K562 (cell line): ENCODE measurements around the gene ATE1. TPM values are rescaled to one million over a fixed set of nuclear protein-coding genes. Genes with fewer than 3 reads are reported as not detected.

Source experiments
- ATAC-seq: fragments of 200-7000 bp; cut with Tn5 transposase; 3 replicates; pipeline ENCODE4 v1.9.1; 2020; ENCODE audit warnings: moderate library complexity
- BruUV-seq: library from RNA; stranded (reverse); fragments of 400-500 nt; replicated peaks from 2 replicates; lab custom pipeline; 2021; lab: Mats Ljungman, UMichigan
- CTCF ChIA-PET: fragments of 300-600 bp; formaldehyde crosslinking; extraction: SDS; loops from one replicate; lab custom pipeline; 2021; ENCODE audit warnings: low intra/inter-chr PET ratio; lab: Yijun Ruan, JAX
- POLR2A ChIA-PET: fragments of 300-600, 350-650 bp; sonication (Branson Sonifier 250); formaldehyde crosslinking; extraction: SDS; loops from one replicate; lab custom pipeline; 2021; ENCODE audit warnings: antibody characterized with exemption, inconsistent platforms; lab: Yijun Ruan, JAX
- DNase-seq, 4 experiments: peaks; one replicate each; pipeline versions ENCODE4 v3.0.0 to v3.0.0-alpha.2; 2011 to 2018; ENCODE audit warnings: low spot score in 3 of 4, mixed read lengths in 3 of 4; ENCODE audit errors: extremely low read depth in 1 of 4
- FAIRE-seq: peaks from 2 replicates; lab custom pipeline; 2011; peaks lifted over from hg19 to GRCh38; lab: Jason Lieb, UNC
- H2AFZ ChIP-seq: 2 replicates; pipeline ENCODE4 v1.6.0; 2011; ENCODE audit warnings: low read depth, low read length, control low read depth, inconsistent platforms
- H3K27ac ChIP-seq: fragments of 200-600 bp; 3 replicates; pipeline ENCODE4 v1.8.0; 2011; ENCODE audit warnings: low read depth, mild to moderate bottlenecking, control low read depth, inconsistent platforms, low read length, moderate library complexity, mixed read lengths; ENCODE audit errors: extremely low read depth
- H3K27me3 ChIP-seq, 2 experiments: fragments of 300-600 bp in 1 of 2; 2 replicates in 1 of 2; 3 replicates in 1 of 2; pipeline versions ENCODE4 v1.6.0 to v1.8.0; 2011; ENCODE audit warnings: inconsistent platforms in 2 of 2, low read length in 2 of 2, mild to moderate bottlenecking in 1 of 2, mixed read lengths in 1 of 2, moderate library complexity in 1 of 2; ENCODE audit not compliant: control insufficient read depth in 2 of 2, insufficient read depth in 2 of 2
- H3K36me3 ChIP-seq: fragments of 300-600 bp; 3 replicates; pipeline ENCODE4 v1.8.0; 2011; ENCODE audit warnings: mild to moderate bottlenecking, low read length, inconsistent platforms; ENCODE audit not compliant: control insufficient read depth, insufficient read depth
- H3K4me1 ChIP-seq, 2 experiments: fragments of 200-600 bp in 1 of 2; replicated peaks in 1 of 2; 2 replicates in 1 of 2; 3 replicates in 1 of 2; pipeline versions ENCODE4 v1.5.1 to v1.8.0; 2011; ENCODE audit warnings: inconsistent platforms in 2 of 2, low read length in 2 of 2, mild to moderate bottlenecking in 1 of 2, mixed read lengths in 1 of 2, moderate library complexity in 1 of 2; ENCODE audit not compliant: control insufficient read depth in 2 of 2, insufficient read depth in 2 of 2
- H3K4me2 ChIP-seq: 2 replicates; pipeline ENCODE4 v1.6.1; 2011; ENCODE audit warnings: low read length, control low read depth, inconsistent platforms, mixed read lengths; ENCODE audit not compliant: insufficient read depth
- H3K4me3 ChIP-seq: fragments of 200-600 bp; sonication (generic), shearing (Covaris generic); 2 replicates; pipeline ENCODE4 v1.5.1; 2016; ENCODE audit warnings: control low read depth, inconsistent platforms
- H3K79me2 ChIP-seq: fragments of 200-600 bp; 3 replicates; pipeline ENCODE4 v1.8.0; 2011; ENCODE audit warnings: low read length, inconsistent platforms; ENCODE audit not compliant: control insufficient read depth, insufficient read depth
- H3K9ac ChIP-seq, 2 experiments: 2 replicates each; pipeline versions ENCODE4 v1.6.0 to v1.6.1; 2011; ENCODE audit warnings: low read depth in 2 of 2, low read length in 2 of 2, control low read depth in 1 of 2, inconsistent platforms in 1 of 2, mild to moderate bottlenecking in 1 of 2, mixed read lengths in 1 of 2; ENCODE audit not compliant: insufficient read depth in 1 of 2
- H3K9me1 ChIP-seq: one replicate; pipeline ENCODE4 v1.6.0; 2011; ENCODE audit warnings: inconsistent platforms, mild to moderate bottlenecking, low read length, moderate library complexity; ENCODE audit not compliant: control insufficient read depth, insufficient read depth
- H3K9me3 ChIP-seq: replicated peaks from 2 replicates; pipeline ENCODE4 v1.5.1; 2011; ENCODE audit warnings: low read depth, low read length, inconsistent platforms; ENCODE audit not compliant: control insufficient read depth, insufficient read depth
- H4K20me1 ChIP-seq: replicated peaks from 2 replicates; pipeline ENCODE4 v1.6.1; 2011; ENCODE audit warnings: low read length, inconsistent platforms, mixed read lengths; ENCODE audit not compliant: control insufficient read depth, insufficient read depth
- CBFA2T3 ChIP-seq: fragments of 450-650 bp; IDR thresholded peaks from 2 replicates; pipeline ENCODE4 v1.6.1; 2017
- CTCFL ChIP-seq: IDR thresholded peaks from 2 replicates; pipeline ENCODE4 v1.6.1; 2011; ENCODE audit warnings: borderline replicate concordance, low read depth, mild to moderate bottlenecking, moderate library complexity, low read length; ENCODE audit not compliant: insufficient read depth, poor library complexity, severe bottlenecking
- FOS ChIP-seq: IDR thresholded peaks from 3 replicates; pipeline ENCODE4 v1.6.1; 2011; ENCODE audit not compliant: insufficient read length; ENCODE audit errors: extremely low read depth
- MAFG ChIP-seq: fragments of 450-650 bp; conservative IDR thresholded peaks from 2 replicates; pipeline ENCODE4 v1.6.1; 2016; ENCODE audit warnings: missing genetic modification characterization, missing compliant biosample characterization
- POLR2AphosphoS5 ChIP-seq: IDR thresholded peaks from 2 replicates; pipeline ENCODE4 v1.6.1; 2011; ENCODE audit warnings: mild to moderate bottlenecking, low read depth, low read length, moderate library complexity; ENCODE audit not compliant: control insufficient read depth, insufficient read depth
- WGBS: fragments of 100-300 bp; shearing (Covaris generic); methylation state at CpG from one replicate; pipeline ENCODE4 v1.1.6; 2016; ENCODE audit warnings: low coverage, mixed read lengths; ENCODE audit not compliant: insufficient coverage; ENCODE audit errors: missing lambda C conversion rate; 5-methylcytosine and 5-hydroxymethylcytosine counted together
- in situ Hi-C: fragments of 300-500 bp; cut with MboI; formaldehyde crosslinking; loops from 4 replicates; pipeline ENCODE4 v1.15.0; 2018; ENCODE audit warnings: inconsistent platforms, mixed read lengths
- intact Hi-C: fragments of 100-400 bp; cut with micrococcal nuclease; formaldehyde crosslinking; loops from 2 replicates; pipeline ENCODE4 v1.14.2; 2022
- polyA plus RNA-seq, 8 experiments: library from polyadenylated mRNA; depleted of rRNA in 4 of 8; stranded (reverse) in 5 of 8; unstranded in 3 of 8; fragments of >200 nt; fragmentation: Nextera tagmentation in 2 of 8; fragmentation: Illumina TruSeq in 1 of 8; extraction: Ambion mirVana in 2 of 8; extraction: Trizol in 1 of 8; gene quantifications; 2 replicates each; pipeline versions ENCODE4 v1.2.1 to v1.2.3, GENCODE V29; 2011 to 2014; ENCODE audit warnings: inconsistent platforms in 1 of 8, missing spikeins in 1 of 8
- total RNA-seq, 7 experiments: library from RNA; depleted of rRNA in 6 of 7; stranded (reverse); fragments of >200 nt in 6 of 7; fragmentation: Illumina TruSeq in 2 of 7; extraction: Trizol in 2 of 7; gene quantifications; 2 replicates each; pipeline versions ENCODE4 v1.2.1 to v1.2.3, GENCODE V29; 2011 to 2021; ENCODE audit warnings: low replicate concordance in 1 of 7

Gene ATE1
- total and polyA plus RNA-seq, 9 of the 15 experiments (the other 6 are each of a cell fraction or from before 2014, with no cell fraction given), result 3.0 to 14.2 (median 8.8) TPM

- no peaks in the 10 kb centered on the region for H3K9me1 ChIP-seq
- H3K4me1 ChIP-seq, result no peaks in the 10 kb centered on the region
- ATAC-seq (no peak), FAIRE-seq (no peak), DNase-seq (no peak)
- no peak overlapping the region for H3K27ac ChIP-seq
- ChIA-PET CTCF (no interaction called here), POLR2A (no interaction called here)
- no peak overlapping the region for H3K4me3 ChIP-seq
- H3K4me2 ChIP-seq, result no peak overlapping the region
- H3K79me2 ChIP-seq, result no peaks in the 10 kb centered on the region
- no TSS peak for BruUV-seq
- H4K20me1 ChIP-seq, result no peaks in the 10 kb centered on the region
- in situ Hi-C loops (no loop called here), intact Hi-C loops (no loop called here)
- TF ChIP-seq CBFA2T3 (no peak), MAFG (tag) (no peak), CTCFL (no peak), FOS (no peak), POLR2AphosphoS5 (no peak)
- H3K9ac ChIP-seq, result no peak overlapping the region
- no peaks in the 10 kb centered on the region for H3K9me3 ChIP-seq
- H2AFZ ChIP-seq, result no peak overlapping the region
- 46% methylated on average over 2 of the region's 2 CpGs for WGBS
- H3K27me3 ChIP-seq, result no peaks in the 10 kb centered on the region
- H3K36me3 ChIP-seq, result no peaks in the 10 kb centered on the region
Measured at GRCh38 chr10:121774813-121775212, 153.0 kb downstream of the ATE1 start.
